ENCODE data around the gene RBM38.
A peak's percentile ranks its signal among the peaks of the same experiment; 100 is the strongest.

The RBM38 gene

GRCh38 chr20:57352305-57352704 is 38.9 kb upstream of the RBM38 start:
- Histone ChIP-seq H3K36me3 (ENCODE audit: control insufficient read depth in 1 of 2, insufficient read depth in 2 of 2, low read length in 2 of 2) (peaks cover 27 to 34% of the 10 kb centered on the region in 2 donors), H3K27ac (ENCODE audit: low read length) (no peak overlapping the region), H3K9me3 (ENCODE audit: control insufficient read depth in 1 of 2, low read length in 2 of 2) (no peaks in the 10 kb centered on the region), H3K4me3 (ENCODE audit: low read depth in 1 of 2, low read length in 2 of 2) (peak overlapping the region; percentile 89 to 93), H3K27me3 (ENCODE audit: low read depth, low read length) (no peaks in the 10 kb centered on the region), H3K4me1 (ENCODE audit: control insufficient read depth in 1 of 2, insufficient read depth in 2 of 2, low read length in 2 of 2) (peaks cover 3 to 18% of the 10 kb centered on the region in 2 donors)

GRCh38 chr20:57353351-57353750 is 37.8 kb upstream of the RBM38 start:
- H3K36me3 ChIP-seq (ENCODE audit: control insufficient read depth in 1 of 2, insufficient read depth in 2 of 2, low read length in 2 of 2): peaks cover 27 to 34% of the 10 kb centered on the region in 2 donors
- peaks cover 3 to 18% of the 10 kb centered on the region in 2 donors for H3K4me1 ChIP-seq (ENCODE audit: control insufficient read depth in 1 of 2, insufficient read depth in 2 of 2, low read length in 2 of 2)
- H3K4me3 ChIP-seq (ENCODE audit: low read depth in 1 of 2, low read length in 2 of 2): no peak overlapping the region
- no peaks in the 10 kb centered on the region for H3K27me3 ChIP-seq (ENCODE audit: low read depth, low read length)
- H3K9me3 ChIP-seq (ENCODE audit: control insufficient read depth in 1 of 2, low read length in 2 of 2): no peaks in the 10 kb centered on the region
- no peak overlapping the region for H3K27ac ChIP-seq (ENCODE audit: low read length)

- Histone ChIP-seq H3K4me1 (ENCODE audit: control insufficient read depth in 1 of 2, insufficient read depth in 2 of 2, low read length in 2 of 2) (no peaks in the 10 kb centered on the region), H3K9me3 (ENCODE audit: control insufficient read depth in 1 of 2, low read length in 2 of 2) (no peaks in the 10 kb centered on the region), H3K36me3 (ENCODE audit: control insufficient read depth in 1 of 2, insufficient read depth in 2 of 2, low read length in 2 of 2) (peaks cover 30 to 42% of the 10 kb centered on the region in 2 donors), H3K4me3 (ENCODE audit: low read depth in 1 of 2, low read length in 2 of 2) (no peak overlapping the region), H3K27me3 (ENCODE audit: low read depth, low read length) (no peaks in the 10 kb centered on the region), H3K27ac (ENCODE audit: low read length) (no peak overlapping the region)
These were observed 29.7 kb upstream of the RBM38 start for GRCh38 chr20:57361517-57361916.

- Histone ChIP-seq H3K4me3 (ENCODE audit: low read depth in 1 of 2, low read length in 2 of 2) (no peak overlapping the region), H3K36me3 (ENCODE audit: control insufficient read depth in 1 of 2, insufficient read depth in 2 of 2, low read length in 2 of 2) (peaks cover 52 to 69% of the 10 kb centered on the region in 2 donors), H3K9me3 (ENCODE audit: control insufficient read depth in 1 of 2, low read length in 2 of 2) (no peaks in the 10 kb centered on the region), H3K27me3 (ENCODE audit: low read depth, low read length) (no peaks in the 10 kb centered on the region), H3K27ac (ENCODE audit: low read length) (no peak overlapping the region), H3K4me1 (ENCODE audit: control insufficient read depth in 1 of 2, insufficient read depth in 2 of 2, low read length in 2 of 2) (no peaks in the 10 kb centered on the region)
These were observed 26.7 kb upstream of the RBM38 start for GRCh38 chr20:57364451-57364850.

- no peak overlapping the region for H3K27ac ChIP-seq (ENCODE audit: low read length)
- peaks cover 80 to 91% of the 10 kb centered on the region in 2 donors for H3K36me3 ChIP-seq (ENCODE audit: control insufficient read depth in 1 of 2, insufficient read depth in 2 of 2, low read length in 2 of 2)
- H3K27me3 ChIP-seq (ENCODE audit: low read depth, low read length): no peaks in the 10 kb centered on the region
- no peaks in the 10 kb centered on the region for H3K9me3 ChIP-seq (ENCODE audit: control insufficient read depth in 1 of 2, low read length in 2 of 2)
- no peaks in the 10 kb centered on the region for H3K4me1 ChIP-seq (ENCODE audit: control insufficient read depth in 1 of 2, insufficient read depth in 2 of 2, low read length in 2 of 2)
- no peak overlapping the region for H3K4me3 ChIP-seq (ENCODE audit: low read depth in 1 of 2, low read length in 2 of 2)
These were observed 21.6 kb upstream of the RBM38 start for GRCh38 chr20:57369596-57369995.

GRCh38 chr20:57370316-57370715 is 20.9 kb upstream of the RBM38 start:
- Histone ChIP-seq H3K9me3 (ENCODE audit: control insufficient read depth in 1 of 2, low read length in 2 of 2) (no peaks in the 10 kb centered on the region), H3K4me1 (ENCODE audit: control insufficient read depth in 1 of 2, insufficient read depth in 2 of 2, low read length in 2 of 2) (no peaks in the 10 kb centered on the region), H3K36me3 (ENCODE audit: control insufficient read depth in 1 of 2, insufficient read depth in 2 of 2, low read length in 2 of 2) (peaks cover 81 to 97% of the 10 kb centered on the region in 2 donors), H3K27ac (ENCODE audit: low read length) (no peak overlapping the region), H3K4me3 (ENCODE audit: low read depth in 1 of 2, low read length in 2 of 2) (no peak overlapping the region), H3K27me3 (ENCODE audit: low read depth, low read length) (no peaks in the 10 kb centered on the region)

- Histone ChIP-seq H3K4me1 (ENCODE audit: control insufficient read depth in 1 of 2, insufficient read depth in 2 of 2, low read length in 2 of 2) (no peaks in the 10 kb centered on the region), H3K27ac (ENCODE audit: low read length) (no peak overlapping the region), H3K27me3 (ENCODE audit: low read depth, low read length) (no peaks in the 10 kb centered on the region), H3K4me3 (ENCODE audit: low read depth in 1 of 2, low read length in 2 of 2) (no peak overlapping the region), H3K9me3 (ENCODE audit: control insufficient read depth in 1 of 2, low read length in 2 of 2) (no peaks in the 10 kb centered on the region), H3K36me3 (ENCODE audit: control insufficient read depth in 1 of 2, insufficient read depth in 2 of 2, low read length in 2 of 2) (peaks cover 79 to 97% of the 10 kb centered on the region in 2 donors)
These were observed 19.8 kb upstream of the RBM38 start for GRCh38 chr20:57371363-57371762.

- H3K27ac ChIP-seq (ENCODE audit: low read length): no peak overlapping the region
- no peak overlapping the region for H3K4me3 ChIP-seq (ENCODE audit: low read depth in 1 of 2, low read length in 2 of 2)
- H3K27me3 ChIP-seq (ENCODE audit: low read depth, low read length): no peaks in the 10 kb centered on the region
- H3K36me3 ChIP-seq (ENCODE audit: control insufficient read depth in 1 of 2, insufficient read depth in 2 of 2, low read length in 2 of 2): peaks cover 79 to 97% of the 10 kb centered on the region in 2 donors
- H3K4me1 ChIP-seq (ENCODE audit: control insufficient read depth in 1 of 2, insufficient read depth in 2 of 2, low read length in 2 of 2): no peaks in the 10 kb centered on the region
- H3K9me3 ChIP-seq (ENCODE audit: control insufficient read depth in 1 of 2, low read length in 2 of 2): no peaks in the 10 kb centered on the region
These were observed 19.0 kb upstream of the RBM38 start for GRCh38 chr20:57372157-57372556.

- peaks cover 83 to 97% of the 10 kb centered on the region in 2 donors for H3K36me3 ChIP-seq (ENCODE audit: control insufficient read depth in 1 of 2, insufficient read depth in 2 of 2, low read length in 2 of 2)
- no peaks in the 10 kb centered on the region for H3K4me1 ChIP-seq (ENCODE audit: control insufficient read depth in 1 of 2, insufficient read depth in 2 of 2, low read length in 2 of 2)
- no peaks in the 10 kb centered on the region for H3K9me3 ChIP-seq (ENCODE audit: control insufficient read depth in 1 of 2, low read length in 2 of 2)
- H3K27ac ChIP-seq (ENCODE audit: low read length): no peak overlapping the region
- H3K27me3 ChIP-seq (ENCODE audit: low read depth, low read length): no peaks in the 10 kb centered on the region
- H3K4me3 ChIP-seq (ENCODE audit: low read depth in 1 of 2, low read length in 2 of 2): no peak overlapping the region
These were observed 18.4 kb upstream of the RBM38 start for GRCh38 chr20:57372581-57373350.

- Histone ChIP-seq H3K27ac (ENCODE audit: low read length) (no peak overlapping the region), H3K4me3 (ENCODE audit: low read depth in 1 of 2, low read length in 2 of 2) (no peak overlapping the region), H3K4me1 (ENCODE audit: control insufficient read depth in 1 of 2, insufficient read depth in 2 of 2, low read length in 2 of 2) (no peaks in the 10 kb centered on the region), H3K9me3 (ENCODE audit: control insufficient read depth in 1 of 2, low read length in 2 of 2) (no peaks in the 10 kb centered on the region), H3K36me3 (ENCODE audit: control insufficient read depth in 1 of 2, insufficient read depth in 2 of 2, low read length in 2 of 2) (peaks cover 82 to 96% of the 10 kb centered on the region in 2 donors), H3K27me3 (ENCODE audit: low read depth, low read length) (no peaks in the 10 kb centered on the region)
These were observed 16.8 kb upstream of the RBM38 start for GRCh38 chr20:57374343-57374930.

GRCh38 chr20:57374931-57375651 is 16.1 kb upstream of the RBM38 start:
- peak overlapping the region in 1 of 2 donors; percentile 10 for H3K4me3 ChIP-seq (ENCODE audit: low read depth in 1 of 2, low read length in 2 of 2)

More at GRCh38 chr20:57374931-57375651, 16.1 kb upstream of the RBM38 start:
- Histone ChIP-seq H3K27ac (ENCODE audit: low read length) (no peak overlapping the region), H3K4me1 (ENCODE audit: control insufficient read depth in 1 of 2, insufficient read depth in 2 of 2, low read length in 2 of 2) (no peaks in the 10 kb centered on the region), H3K9me3 (ENCODE audit: control insufficient read depth in 1 of 2, low read length in 2 of 2) (no peaks in the 10 kb centered on the region), H3K27me3 (ENCODE audit: low read depth, low read length) (no peaks in the 10 kb centered on the region), H3K36me3 (ENCODE audit: control insufficient read depth in 1 of 2, insufficient read depth in 2 of 2, low read length in 2 of 2) (peaks cover 77 to 94% of the 10 kb centered on the region in 2 donors)

Data from muscle layer of duodenum (tissue), 2 donors.